ENCODE results near the gene CDH13.

DNA sequence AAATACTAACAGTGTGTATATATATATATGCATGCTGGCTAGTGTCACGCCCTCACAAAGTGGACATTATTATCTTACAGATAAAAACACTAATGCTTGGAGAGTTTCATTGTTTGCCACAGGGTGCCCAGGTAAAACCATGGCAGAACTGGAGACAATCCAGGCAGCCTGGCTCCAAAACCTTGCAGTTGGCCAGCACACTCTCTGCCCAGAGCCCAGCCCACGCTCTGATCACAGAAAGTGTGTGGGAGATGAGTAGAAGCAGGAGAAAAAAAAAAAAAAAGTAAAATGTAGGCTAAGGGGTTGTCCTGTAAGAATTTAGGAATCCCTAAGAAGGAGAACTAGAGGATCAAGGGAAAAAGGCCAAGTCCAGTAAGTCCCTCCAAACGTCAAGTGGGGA lies 538.0 kb downstream of the CDH13 start:
- no peak for TF ChIP-seq CTCF (IDR thresholded peaks at IDR 0.05 in 2 of 3, conservative IDR thresholded peaks at IDR 0.05 in 1 of 3; ENCODE audit: insufficient read depth in 2 of 3, low read depth in 1 of 3, low read length in 3 of 3)
- TF ChIP-seq ETV5 (CRISPR knock-in tag; IDR thresholded peaks at IDR 0.05; ENCODE audit: low read depth) = no peak
- no peak for TF ChIP-seq KAT7 (CRISPR knock-in tag; IDR thresholded peaks at IDR 0.05; ENCODE audit: borderline replicate concordance)

All from K562 (cell line).